Lower leg skin (tissue), 3 donors: ENCODE measurements around the gene EMD.

Experiments
- CTCF ChIP-seq, 3 donors: fragments of 450-650 bp; IDR thresholded peaks; one replicate each; pipeline ENCODE4 v1.5.1; 2016; ENCODE audit warnings: antibody characterized with exemption in 3 of 3, mild to moderate bottlenecking in 3 of 3, moderate library complexity in 2 of 3
- POLR2A ChIP-seq, 2 donors: fragments of 450-650 bp; IDR thresholded peaks; one replicate each; pipeline ENCODE4 v1.6.1; 2016 to 2017; ENCODE audit warnings: antibody characterized with exemption in 2 of 2, mild to moderate bottlenecking in 1 of 2, moderate library complexity in 1 of 2

- TF ChIP-seq CTCF (IDR thresholded peaks at IDR 0.05) (no peak), POLR2A (IDR thresholded peaks at IDR 0.05) (no peak)
These were observed 3.5 kb downstream of the EMD start for GRCh38 chrX:154382483-154383069.
